ENCODE measurements around the gene FAM200B. TPM values are rescaled to one million over a fixed set of nuclear protein-coding genes. Genes with fewer than 3 reads are reported as not detected.
A peak's percentile ranks its signal among the peaks of the same experiment; 100 is the strongest.

Gene FAM200B
- total RNA-seq, 1 donor from 2014 or later = 34.9 TPM

- no peak overlapping the region for H3K4me3 ChIP-seq
- no peaks in the 10 kb centered on the region for H3K9me3 ChIP-seq
- H3K27me3 ChIP-seq = no peaks in the 10 kb centered on the region
- H3K27ac ChIP-seq = no peak overlapping the region
- no peaks in the 10 kb centered on the region for H3K36me3 ChIP-seq
- intact Hi-C loops (cut with DNase I) = no loop called here
- H3K4me1 ChIP-seq = no peaks in the 10 kb centered on the region
- no peak for DNase-seq (ENCODE audit: low spot score in 2 of 2)
- no peak for TF ChIP-seq CTCF (IDR thresholded peaks at IDR 0.05)
Measured at GRCh38 chr4:15696866-15697265, 15.2 kb downstream of the FAM200B start.

GRCh38 chr4:15702941-15703403, 21.3 kb downstream of the FAM200B start, which contains the start of gene BST1:
BST1 (plus strand) TSS chr4:15703065; CDS start chr4:15703145, 80 bp downstream.
- peaks cover 2 to 6% of the 10 kb centered on the region in 2 donors for H3K4me1 ChIP-seq
- no peaks in the 10 kb centered on the region for H3K9me3 ChIP-seq
- intact Hi-C loops (cut with DNase I) = no loop called here
- peak within 1 kb of the TSS; percentile 59 to 75 for H3K4me3 ChIP-seq
- DNase-seq (ENCODE audit: low spot score in 2 of 2) = peak; percentile 28 to 84
- peak within 1 kb of the TSS; percentile 41 to 56 for H3K27ac ChIP-seq
- no peaks in the 10 kb centered on the region for H3K27me3 ChIP-seq
- no peak for TF ChIP-seq CTCF (IDR thresholded peaks at IDR 0.05)
- H3K36me3 ChIP-seq = no peaks in the 10 kb centered on the region

DNA sequence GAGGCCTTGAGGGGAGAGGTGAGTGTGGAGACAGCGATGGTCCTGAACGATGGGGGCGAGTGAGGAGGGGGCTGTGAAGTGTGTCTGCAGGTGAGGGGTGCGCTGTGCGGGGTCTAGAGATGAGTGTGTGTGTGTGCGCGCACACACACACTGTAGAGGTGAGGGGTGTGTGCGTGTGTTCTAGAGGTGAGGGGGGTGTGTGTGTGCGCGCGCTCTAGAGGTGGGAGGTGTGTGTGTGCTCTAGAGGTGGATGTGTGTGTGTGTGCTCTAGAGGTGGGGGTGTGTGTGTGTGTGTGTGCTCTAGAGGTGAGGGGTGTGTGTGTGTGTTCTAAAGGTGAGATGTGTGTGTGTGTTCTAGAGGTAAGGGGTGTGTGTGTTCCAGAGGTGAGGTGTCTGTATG, 21.8 kb downstream of the FAM200B start:
- H3K4me1 ChIP-seq = peaks cover 2 to 6% of the 10 kb centered on the region in 2 donors
- peak overlapping the region; percentile 59 to 75 for H3K4me3 ChIP-seq
- TF ChIP-seq CTCF (IDR thresholded peaks at IDR 0.05) = no peak
- no peaks in the 10 kb centered on the region for H3K36me3 ChIP-seq
- no peak for DNase-seq (ENCODE audit: low spot score in 2 of 2)
- no peaks in the 10 kb centered on the region for H3K27me3 ChIP-seq
- H3K27ac ChIP-seq = peak overlapping the region; percentile 41 to 56
- intact Hi-C loops (cut with DNase I) = no loop called here
- no peaks in the 10 kb centered on the region for H3K9me3 ChIP-seq

- no peak overlapping the region for H3K27ac ChIP-seq
- no peak for TF ChIP-seq CTCF (IDR thresholded peaks at IDR 0.05)
- no peak overlapping the region for H3K4me3 ChIP-seq
- no peak for DNase-seq (ENCODE audit: low spot score in 2 of 2)
- peaks cover 2 to 6% of the 10 kb centered on the region in 2 donors for H3K4me1 ChIP-seq
- no peaks in the 10 kb centered on the region for H3K36me3 ChIP-seq
- no peaks in the 10 kb centered on the region for H3K27me3 ChIP-seq
- intact Hi-C loops (cut with DNase I) = no loop called here
- H3K9me3 ChIP-seq = no peaks in the 10 kb centered on the region
Measured at GRCh38 chr4:15704129-15704528, 22.5 kb downstream of the FAM200B start.

DNA sequence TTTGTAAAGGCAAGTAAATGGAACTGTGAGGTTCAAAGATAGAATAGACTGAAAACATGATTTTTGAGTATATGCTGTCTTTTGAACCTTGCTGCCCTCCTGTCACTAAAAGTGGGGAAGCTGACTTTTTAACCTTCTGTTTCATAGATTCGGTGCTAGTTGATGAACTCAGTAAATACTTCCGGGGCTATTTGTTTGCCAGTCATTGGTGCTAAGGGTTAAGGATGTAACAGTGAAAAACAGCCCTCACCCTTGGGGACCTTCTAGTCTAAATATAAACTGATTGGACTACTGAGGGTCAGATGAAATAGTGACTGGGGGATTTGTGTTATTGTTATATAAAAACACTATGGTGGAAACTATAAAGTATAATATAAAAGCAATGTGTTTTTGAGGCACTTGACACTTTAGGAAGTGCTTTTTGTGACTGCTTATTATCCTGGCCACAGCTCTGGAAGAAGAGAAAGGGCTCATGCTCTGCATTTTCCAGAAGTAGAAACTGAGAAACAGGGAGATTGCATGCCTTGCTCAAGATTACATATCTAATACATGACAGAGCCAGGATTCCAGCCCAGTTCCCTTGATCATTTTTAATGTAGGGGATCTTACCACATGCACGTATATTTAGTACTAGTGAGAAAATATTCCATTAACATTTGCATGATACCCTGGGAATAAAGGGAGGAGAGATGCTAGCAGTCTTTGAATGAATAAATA, 25.2 kb downstream of the FAM200B start:
- H3K27me3 ChIP-seq = no peaks in the 10 kb centered on the region
- H3K4me3 ChIP-seq = no peak overlapping the region
- no peaks in the 10 kb centered on the region for H3K9me3 ChIP-seq
- DNase-seq (ENCODE audit: low spot score in 2 of 2) = no peak
- TF ChIP-seq CTCF (IDR thresholded peaks at IDR 0.05) = no peak
- H3K36me3 ChIP-seq = no peaks in the 10 kb centered on the region
- H3K27ac ChIP-seq = no peak overlapping the region
- intact Hi-C loops (cut with DNase I) = no loop called here
- peaks cover 2 to 6% of the 10 kb centered on the region in 2 donors for H3K4me1 ChIP-seq

All from ascending aorta (tissue), 2 donors.